ENCODE measurements around the gene RNASEL. TPM values are rescaled to one million over a fixed set of nuclear protein-coding genes. Genes with fewer than 3 reads are reported as not detected.

The RNASEL gene
- total RNA-seq, 1 donor from 2014 or later = 4.2 TPM

- Histone ChIP-seq H3K4me3 (ENCODE audit: low read length in 3 of 3) (no peak overlapping the region), H3K36me3 (ENCODE audit: control insufficient read depth in 3 of 3, insufficient read depth in 3 of 3, low read length in 3 of 3) (no peaks in the 10 kb centered on the region), H3K9me3 (ENCODE audit: control insufficient read depth in 3 of 3, low read length in 3 of 3) (no peaks in the 10 kb centered on the region), H3K27ac (ENCODE audit: low read depth, low read length) (no peak overlapping the region), H3K27me3 (ENCODE audit: control insufficient read depth in 3 of 3, insufficient read depth in 3 of 3, low read length in 3 of 3) (no peaks in the 10 kb centered on the region), H3K4me1 (ENCODE audit: control insufficient read depth in 3 of 3, insufficient read depth in 3 of 3, low read length in 3 of 3) (peaks cover 26 to 43% (median 39%) of the 10 kb centered on the region in 3 donors), H3K9ac (ENCODE audit: low read depth in 1 of 3, low read length in 3 of 3) (no peak overlapping the region)
These were observed 21.6 kb upstream of the RNASEL start for GRCh38 chr1:182610606-182611194.

- Histone ChIP-seq H3K9me3 (ENCODE audit: control insufficient read depth in 3 of 3, low read length in 3 of 3) (no peaks in the 10 kb centered on the region), H3K36me3 (ENCODE audit: control insufficient read depth in 3 of 3, insufficient read depth in 3 of 3, low read length in 3 of 3) (no peaks in the 10 kb centered on the region), H3K27ac (ENCODE audit: low read depth, low read length) (peak overlapping the region; percentile 51)
These were observed 20.0 kb upstream of the RNASEL start for GRCh38 chr1:182608845-182609610.

GRCh38 chr1:182608236-182608635 is 19.2 kb upstream of the RNASEL start:
- no peak overlapping the region for H3K9ac ChIP-seq (ENCODE audit: low read depth in 1 of 3, low read length in 3 of 3)
- no peaks in the 10 kb centered on the region for H3K36me3 ChIP-seq (ENCODE audit: control insufficient read depth in 3 of 3, insufficient read depth in 3 of 3, low read length in 3 of 3)
- no peaks in the 10 kb centered on the region for H3K9me3 ChIP-seq (ENCODE audit: control insufficient read depth in 3 of 3, low read length in 3 of 3)
- peaks cover 32 to 47% (median 46%) of the 10 kb centered on the region in 3 donors for H3K4me1 ChIP-seq (ENCODE audit: control insufficient read depth in 3 of 3, insufficient read depth in 3 of 3, low read length in 3 of 3)
- no peak overlapping the region for H3K27ac ChIP-seq (ENCODE audit: low read depth, low read length)
- H3K27me3 ChIP-seq (ENCODE audit: control insufficient read depth in 3 of 3, insufficient read depth in 3 of 3, low read length in 3 of 3) = no peaks in the 10 kb centered on the region
- H3K4me3 ChIP-seq (ENCODE audit: low read length in 3 of 3) = no peak overlapping the region

More at GRCh38 chr1:182608845-182609610, 20.0 kb upstream of the RNASEL start:
- Histone ChIP-seq H3K27me3 (ENCODE audit: control insufficient read depth in 3 of 3, insufficient read depth in 3 of 3, low read length in 3 of 3) (no peaks in the 10 kb centered on the region), H3K4me1 (ENCODE audit: control insufficient read depth in 3 of 3, insufficient read depth in 3 of 3, low read length in 3 of 3) (peaks cover 30 to 44% (median 44%) of the 10 kb centered on the region in 3 donors), H3K9ac (ENCODE audit: low read depth in 1 of 3, low read length in 3 of 3) (no peak overlapping the region), H3K4me3 (ENCODE audit: low read length in 3 of 3) (no peak overlapping the region)

- H3K36me3 ChIP-seq (ENCODE audit: control insufficient read depth in 3 of 3, insufficient read depth in 3 of 3, low read length in 3 of 3) = no peaks in the 10 kb centered on the region
- no peak overlapping the region for H3K4me3 ChIP-seq (ENCODE audit: low read length in 3 of 3)
- H3K9ac ChIP-seq (ENCODE audit: low read depth in 1 of 3, low read length in 3 of 3) = no peak overlapping the region
- H3K27ac ChIP-seq (ENCODE audit: low read depth, low read length) = no peak overlapping the region
- H3K9me3 ChIP-seq (ENCODE audit: control insufficient read depth in 3 of 3, low read length in 3 of 3) = no peaks in the 10 kb centered on the region
- H3K4me1 ChIP-seq (ENCODE audit: control insufficient read depth in 3 of 3, insufficient read depth in 3 of 3, low read length in 3 of 3) = peaks cover 37 to 52% (median 52%) of the 10 kb centered on the region in 3 donors
- no peaks in the 10 kb centered on the region for H3K27me3 ChIP-seq (ENCODE audit: control insufficient read depth in 3 of 3, insufficient read depth in 3 of 3, low read length in 3 of 3)
These were observed 18.5 kb upstream of the RNASEL start for GRCh38 chr1:182607566-182607965.

- peaks cover 7 to 14% (median 12%) of the 10 kb centered on the region in 3 donors for H3K36me3 ChIP-seq (ENCODE audit: control insufficient read depth in 3 of 3, insufficient read depth in 3 of 3, low read length in 3 of 3)
- H3K27ac ChIP-seq (ENCODE audit: low read depth, low read length) = peak within 1 kb of the TSS; percentile 75
- H3K9me3 ChIP-seq (ENCODE audit: control insufficient read depth in 3 of 3, low read length in 3 of 3) = no peaks in the 10 kb centered on the region
- peak within 1 kb of the TSS; percentile 55 to 81 (median 61) for H3K9ac ChIP-seq (ENCODE audit: low read depth in 1 of 3, low read length in 3 of 3)
- H3K4me3 ChIP-seq (ENCODE audit: low read length in 3 of 3) = peak within 1 kb of the TSS; percentile 57 to 82 (median 74)
- H3K4me1 ChIP-seq (ENCODE audit: control insufficient read depth in 3 of 3, insufficient read depth in 3 of 3, low read length in 3 of 3) = peaks cover 53 to 62% (median 61%) of the 10 kb centered on the region in 3 donors
- no peaks in the 10 kb centered on the region for H3K27me3 ChIP-seq (ENCODE audit: control insufficient read depth in 3 of 3, insufficient read depth in 3 of 3, low read length in 3 of 3)
These were observed 15.4 kb upstream of the RNASEL start, which contains the start of gene RGS16 for GRCh38 chr1:182604175-182605164. RGS16 (minus strand) TSS chr1:182604389; CDS start chr1:182604259, 130 bp downstream.

- Histone ChIP-seq H3K9ac (ENCODE audit: low read depth in 1 of 3, low read length in 3 of 3) (peak overlapping the region; percentile 43 to 81 (median 55)), H3K4me3 (ENCODE audit: low read length in 3 of 3) (peak overlapping the region; percentile 57 to 82 (median 74)), H3K36me3 (ENCODE audit: control insufficient read depth in 3 of 3, insufficient read depth in 3 of 3, low read length in 3 of 3) (peaks cover 7 to 17% (median 13%) of the 10 kb centered on the region in 3 donors), H3K27me3 (ENCODE audit: control insufficient read depth in 3 of 3, insufficient read depth in 3 of 3, low read length in 3 of 3) (no peaks in the 10 kb centered on the region), H3K4me1 (ENCODE audit: control insufficient read depth in 3 of 3, insufficient read depth in 3 of 3, low read length in 3 of 3) (peaks cover 53 to 62% (median 60%) of the 10 kb centered on the region in 3 donors), H3K9me3 (ENCODE audit: control insufficient read depth in 3 of 3, low read length in 3 of 3) (no peaks in the 10 kb centered on the region), H3K27ac (ENCODE audit: low read depth, low read length) (peak overlapping the region; percentile 75)
These were observed 14.7 kb upstream of the RNASEL start for GRCh38 chr1:182603646-182604174.

GRCh38 chr1:182602935-182603645 is 14.0 kb upstream of the RNASEL start:
- peaks cover 53 to 62% (median 57%) of the 10 kb centered on the region in 3 donors for H3K4me1 ChIP-seq (ENCODE audit: control insufficient read depth in 3 of 3, insufficient read depth in 3 of 3, low read length in 3 of 3)
- peak overlapping the region; percentile 25 to 61 (median 55) for H3K9ac ChIP-seq (ENCODE audit: low read depth in 1 of 3, low read length in 3 of 3)
- H3K9me3 ChIP-seq (ENCODE audit: control insufficient read depth in 3 of 3, low read length in 3 of 3) = no peaks in the 10 kb centered on the region
- H3K36me3 ChIP-seq (ENCODE audit: control insufficient read depth in 3 of 3, insufficient read depth in 3 of 3, low read length in 3 of 3) = peaks cover 7 to 17% (median 13%) of the 10 kb centered on the region in 3 donors
- no peaks in the 10 kb centered on the region for H3K27me3 ChIP-seq (ENCODE audit: control insufficient read depth in 3 of 3, insufficient read depth in 3 of 3, low read length in 3 of 3)
- peak overlapping the region; percentile 75 for H3K27ac ChIP-seq (ENCODE audit: low read depth, low read length)
- peak overlapping the region; percentile 57 to 82 (median 74) for H3K4me3 ChIP-seq (ENCODE audit: low read length in 3 of 3)

GRCh38 chr1:182601913-182602312 is 12.9 kb upstream of the RNASEL start:
- Histone ChIP-seq H3K9ac (ENCODE audit: low read depth in 1 of 3, low read length in 3 of 3) (peak overlapping the region in 2 of 3 donors; percentile 51 to 68), H3K36me3 (ENCODE audit: control insufficient read depth in 3 of 3, insufficient read depth in 3 of 3, low read length in 3 of 3) (peaks cover 7 to 17% (median 13%) of the 10 kb centered on the region in 3 donors), H3K27me3 (ENCODE audit: control insufficient read depth in 3 of 3, insufficient read depth in 3 of 3, low read length in 3 of 3) (no peaks in the 10 kb centered on the region), H3K4me1 (ENCODE audit: control insufficient read depth in 3 of 3, insufficient read depth in 3 of 3, low read length in 3 of 3) (peaks cover 48 to 58% (median 52%) of the 10 kb centered on the region in 3 donors), H3K27ac (ENCODE audit: low read depth, low read length) (peak overlapping the region; percentile 75), H3K9me3 (ENCODE audit: control insufficient read depth in 3 of 3, low read length in 3 of 3) (no peaks in the 10 kb centered on the region), H3K4me3 (ENCODE audit: low read length in 3 of 3) (peak overlapping the region; percentile 34 to 49 (median 39))

- Histone ChIP-seq H3K9ac (ENCODE audit: low read depth in 1 of 3, low read length in 3 of 3) (peak overlapping the region in 2 of 3 donors; percentile 51 to 68), H3K4me1 (ENCODE audit: control insufficient read depth in 3 of 3, insufficient read depth in 3 of 3, low read length in 3 of 3) (peaks cover 43 to 53% (median 47%) of the 10 kb centered on the region in 3 donors), H3K27me3 (ENCODE audit: control insufficient read depth in 3 of 3, insufficient read depth in 3 of 3, low read length in 3 of 3) (no peaks in the 10 kb centered on the region), H3K4me3 (ENCODE audit: low read length in 3 of 3) (peak overlapping the region; percentile 34 to 49 (median 39)), H3K9me3 (ENCODE audit: control insufficient read depth in 3 of 3, low read length in 3 of 3) (no peaks in the 10 kb centered on the region), H3K27ac (ENCODE audit: low read depth, low read length) (peak overlapping the region; percentile 75), H3K36me3 (ENCODE audit: control insufficient read depth in 3 of 3, insufficient read depth in 3 of 3, low read length in 3 of 3) (peaks cover 7 to 17% (median 13%) of the 10 kb centered on the region in 3 donors)
These were observed 12.3 kb upstream of the RNASEL start for GRCh38 chr1:182601416-182601786.
